HCT116 (cell line): ENCODE measurements around the gene MAOB. TPM values are rescaled to one million over a fixed set of nuclear protein-coding genes. Genes with fewer than 3 reads are reported as not detected.

Experiments used
- ATAC-seq: fragments of 200-7000 bp; cut with Tn5 transposase; 2 replicates; pipeline ENCODE4 v1.9.1; 2020; ENCODE audit warnings: mild to moderate bottlenecking, moderate library complexity
- BruUV-seq: library from RNA; stranded (reverse); fragments of 400-500 nt; replicated peaks from 2 replicates; lab custom pipeline; 2021; lab: Mats Ljungman, UMichigan
- CTCF ChIA-PET: fragments of 300-600 bp; sonication (Branson Sonifier 250); formaldehyde crosslinking; loops from one replicate; lab custom pipeline; 2021; ENCODE audit warnings: antibody characterized with exemption; lab: Charles Lee
- POLR2A ChIA-PET: fragments of 300-600, 350-600 bp; sonication (Branson Sonifier 250); formaldehyde crosslinking; loops from one replicate; lab custom pipeline; 2021; ENCODE audit warnings: antibody characterized with exemption; lab: Charles Lee
- RAD21 ChIA-PET, 2 experiments: fragments of 300-600 bp; sonication (Branson Sonifier 250); formaldehyde crosslinking; loops; one replicate each; lab custom pipeline; 2023; ENCODE audit warnings: low total read pairs in 2 of 2; ENCODE audit not compliant: uncharacterized antibody in 2 of 2, unreplicated experiment in 2 of 2, low non-redundant PET in 1 of 2; lab: Charles Lee
- DNase-seq: peaks from one replicate; pipeline ENCODE4 v3.0.0-alpha.2; 2010; ENCODE audit warnings: low read depth, low spot score
- H2AFZ ChIP-seq: fragments of 200-600 bp; shearing (Covaris generic), sonication (generic); 2 replicates; pipeline ENCODE4 v1.6.1; 2017; ENCODE audit warnings: low read depth, mixed run types, mixed read lengths, antibody characterized with exemption, low read length; ENCODE audit not compliant: poor library complexity, severe bottlenecking
- H3K27ac ChIP-seq: 2 replicates; pipeline ENCODE4 v1.5.1; 2012; ENCODE audit warnings: low read depth, low read length
- H3K27me3 ChIP-seq: fragments of 200-600 bp; sonication (generic); 2 replicates; pipeline ENCODE4 v1.6.1; 2016; ENCODE audit warnings: mixed run types, low read length, mixed read lengths; ENCODE audit not compliant: insufficient read depth
- H3K36me3 ChIP-seq, 2 experiments: fragments of 200-500 bp in 1 of 2; fragments of 200-600 bp in 1 of 2; sonication (Bioruptor generic) in 1 of 2; sonication (generic) in 1 of 2; 2 replicates each; pipeline versions ENCODE4 v1.5.1 to v1.6.1; 2014 to 2016; ENCODE audit warnings: low read length in 2 of 2, inconsistent platforms in 1 of 2, mixed read lengths in 1 of 2, mixed run types in 1 of 2; ENCODE audit not compliant: insufficient read depth in 2 of 2, control insufficient read depth in 1 of 2
- H3K4me1 ChIP-seq, 2 experiments: fragments of 200-600 bp in 1 of 2; sonication (generic) in 1 of 2; 2 replicates each; pipeline versions ENCODE4 v1.5.1 to v1.6.1; 2012 to 2017; ENCODE audit warnings: low read length in 2 of 2, inconsistent platforms in 1 of 2, mild to moderate bottlenecking in 1 of 2, mixed read lengths in 1 of 2, mixed run types in 1 of 2, moderate library complexity in 1 of 2; ENCODE audit not compliant: insufficient read depth in 2 of 2, control insufficient read depth in 1 of 2
- H3K4me2 ChIP-seq: fragments of 200-600 bp; sonication (generic); 2 replicates; pipeline ENCODE4 v1.6.1; 2017; ENCODE audit warnings: mixed run types, low read length, mixed read lengths
- H3K4me3 ChIP-seq, 2 experiments: fragments of 200-600 bp in 1 of 2; sonication (generic) in 1 of 2; replicated peaks in 1 of 2; 2 replicates each; pipeline ENCODE4 v1.5.1; 2011 to 2016; ENCODE audit warnings: low read length in 2 of 2, control low read depth in 1 of 2, low read depth in 1 of 2, mild to moderate bottlenecking in 1 of 2, mixed read lengths in 1 of 2, mixed run types in 1 of 2
- H3K79me2 ChIP-seq: fragments of 200-600 bp; sonication (generic); 2 replicates; pipeline ENCODE4 v1.6.1; 2017; ENCODE audit warnings: mild to moderate bottlenecking, mixed run types, low read length, moderate library complexity, mixed read lengths; ENCODE audit not compliant: insufficient read depth
- H3K9ac ChIP-seq: fragments of 200-600 bp; sonication (generic); 2 replicates; pipeline ENCODE4 v1.6.1; 2016; ENCODE audit warnings: low read length, mixed read lengths
- H3K9me2 ChIP-seq: fragments of 200-600 bp; sonication (generic), shearing (Covaris generic); 2 replicates; pipeline ENCODE4 v1.6.1; 2017; ENCODE audit warnings: mixed run types, mild to moderate bottlenecking, moderate library complexity; ENCODE audit not compliant: insufficient read depth
- H3K9me3 ChIP-seq, 2 experiments: fragments of 200-500 bp in 1 of 2; fragments of 200-600 bp in 1 of 2; sonication (Bioruptor generic) in 1 of 2; sonication (generic) in 1 of 2; 2 replicates each; pipeline ENCODE4 v1.6.1; 2014 to 2017; ENCODE audit warnings: low read length in 2 of 2, mixed read lengths in 2 of 2, inconsistent platforms in 1 of 2, low read depth in 1 of 2, mild to moderate bottlenecking in 1 of 2, mixed run types in 1 of 2, moderate library complexity in 1 of 2; ENCODE audit not compliant: control insufficient read depth in 1 of 2, insufficient read depth in 1 of 2
- H4K20me1 ChIP-seq: fragments of 200-600 bp; sonication (generic), shearing (Covaris generic); 2 replicates; pipeline ENCODE4 v1.6.1; 2017; ENCODE audit warnings: mixed run types, mild to moderate bottlenecking, moderate library complexity; ENCODE audit not compliant: insufficient read depth
- CBX3 ChIP-seq: IDR thresholded peaks from 2 replicates; pipeline ENCODE4 v1.6.1; 2012; ENCODE audit warnings: low read depth
- CEBPB ChIP-seq: IDR thresholded peaks from 2 replicates; pipeline ENCODE4 v1.6.1; 2012; ENCODE audit warnings: low read depth
- ELF1 ChIP-seq: IDR thresholded peaks from 2 replicates; pipeline ENCODE4 v1.6.1; 2012; ENCODE audit warnings: low read depth, borderline replicate concordance
- EZH2 ChIP-seq: fragments of 200-600 bp; sonication (generic); IDR thresholded peaks from 2 replicates; pipeline ENCODE4 v1.6.1; 2017; ENCODE audit warnings: antibody characterized with exemption, mixed run types
- EZH2phosphoT487 ChIP-seq: fragments of 200-600 bp; IDR thresholded peaks from 2 replicates; pipeline ENCODE4 v1.6.1; 2018; ENCODE audit warnings: antibody characterized with exemption, borderline replicate concordance
- FOSL1 ChIP-seq: IDR thresholded peaks from 2 replicates; pipeline ENCODE4 v1.6.1; 2012; ENCODE audit warnings: low read depth
- JUND ChIP-seq: IDR thresholded peaks from 2 replicates; pipeline ENCODE4 v1.6.1; 2012
- POLR2A ChIP-seq: IDR thresholded peaks from 2 replicates; pipeline ENCODE4 v1.7.0; 2011; ENCODE audit warnings: borderline replicate concordance; ENCODE audit not compliant: insufficient read depth, insufficient read length; ENCODE audit errors: extremely low read depth
- POLR2AphosphoS5 ChIP-seq: IDR thresholded peaks from 2 replicates; pipeline ENCODE4 v1.6.1; 2011; ENCODE audit warnings: mild to moderate bottlenecking, low read depth, low read length, moderate library complexity
- RAD21 ChIP-seq: IDR thresholded peaks from 2 replicates; pipeline ENCODE4 v1.6.1; 2012; ENCODE audit warnings: low read depth, mild to moderate bottlenecking
- SIN3A ChIP-seq: IDR thresholded peaks from 2 replicates; pipeline ENCODE4 v1.6.1; 2012; ENCODE audit warnings: low read depth
- SP1 ChIP-seq: IDR thresholded peaks from 2 replicates; pipeline ENCODE4 v1.6.1; 2012; ENCODE audit warnings: low read depth
- SRF ChIP-seq: IDR thresholded peaks from 2 replicates; pipeline ENCODE4 v1.6.1; 2012; ENCODE audit warnings: low read depth
- TCF7L2 ChIP-seq: IDR thresholded peaks from 2 replicates; pipeline ENCODE4 v1.7.0; 2011; ENCODE audit warnings: borderline replicate concordance, inconsistent platforms; ENCODE audit not compliant: insufficient read depth, insufficient read length; ENCODE audit errors: extremely low read depth
- YY1 ChIP-seq: IDR thresholded peaks from 2 replicates; pipeline ENCODE4 v1.6.1; 2011; ENCODE audit warnings: low read length, low read depth, moderate library complexity, mild to moderate bottlenecking; ENCODE audit not compliant: insufficient replicate concordance; ENCODE audit errors: extremely low read depth
- ZFX ChIP-seq: fragments of 450-650 bp; IDR thresholded peaks from 2 replicates; pipeline ENCODE4 v1.6.1; 2017
- intact Hi-C: fragments of 100-400 bp; cut with micrococcal nuclease; formaldehyde crosslinking; loops from 2 replicates; pipeline ENCODE4 v1.10.0; 2022
- total RNA-seq: library from RNA; stranded (reverse); gene quantifications from one replicate; pipeline ENCODE4 v1.2.1, GENCODE V29; 2021; ENCODE audit not compliant: unreplicated experiment
- TF ChIP-seq, protein P1 (sequence below): IDR thresholded peaks from 2 replicates; pipeline ENCODE4 v1.6.1; 2011; ENCODE audit warnings: mild to moderate bottlenecking, low read length, moderate library complexity; ENCODE audit not compliant: insufficient replicate concordance; ENCODE audit errors: extremely low read depth
- TF ChIP-seq, protein P2 (sequence below): IDR thresholded peaks from 2 replicates; pipeline ENCODE4 v1.6.1; 2012
- TF ChIP-seq, protein P3 (sequence below): IDR thresholded peaks from 2 replicates; pipeline ENCODE4 v1.6.1; 2012; ENCODE audit warnings: low read depth
- TF ChIP-seq, protein P4 (sequence below), 3 experiments: fragments of 200-600 bp in 1 of 3; sonication (generic) in 1 of 3; IDR thresholded peaks in 2 of 3; conservative IDR thresholded peaks in 1 of 3; 2 replicates each; pipeline ENCODE4 v1.5.1; 2012 to 2017; ENCODE audit warnings: low read depth in 2 of 3, low read length in 2 of 3, antibody characterized with exemption in 1 of 3, borderline replicate concordance in 1 of 3, control low read depth in 1 of 3, mild to moderate bottlenecking in 1 of 3, mixed read lengths in 1 of 3, mixed run types in 1 of 3, moderate library complexity in 1 of 3; ENCODE audit not compliant: insufficient read depth in 1 of 3

Gene MAOB
- total RNA-seq, 1 experiment from 2014 or later, result 28.2 TPM

DNA sequence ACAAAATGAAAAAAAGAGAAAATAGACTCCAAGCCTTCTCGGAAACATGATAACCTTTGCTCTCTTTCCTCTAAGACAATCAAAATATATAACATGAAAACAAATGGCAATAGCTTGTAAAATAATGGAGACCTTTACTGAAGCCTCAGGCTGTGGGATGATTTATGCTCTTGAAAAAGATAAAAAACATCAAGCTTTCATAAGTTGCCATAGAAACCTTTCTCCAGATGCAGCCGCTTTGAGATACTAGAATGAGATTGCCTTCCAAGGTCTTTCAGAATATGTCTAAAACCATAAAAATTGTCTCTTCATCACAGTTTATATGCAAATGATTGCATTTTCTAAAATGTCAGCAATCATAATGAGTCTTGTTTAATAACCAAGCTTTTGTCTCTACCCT, 31.6 kb downstream of the MAOB start:
- BruUV-seq, result no TSS peak
- Histone ChIP-seq H3K27me3 (no peaks in the 10 kb centered on the region), H3K36me3 (no peaks in the 10 kb centered on the region), H3K4me2 (no peak overlapping the region), H4K20me1 (no peaks in the 10 kb centered on the region), H3K4me3 (no peak overlapping the region), H3K79me2 (no peaks in the 10 kb centered on the region), H3K27ac (no peak overlapping the region), H3K9me2 (no peaks in the 10 kb centered on the region), H3K9me3 (no peaks in the 10 kb centered on the region), H3K9ac (no peak overlapping the region), H3K4me1 (no peaks in the 10 kb centered on the region), H2AFZ (no peak overlapping the region)
- intact Hi-C loops, result no loop called here
- DNase-seq (no peak), ATAC-seq (no peak)
- ChIA-PET RAD21 (no interaction called here), POLR2A (no interaction called here), CTCF (no interaction called here)
- TF ChIP-seq, protein P1, sequence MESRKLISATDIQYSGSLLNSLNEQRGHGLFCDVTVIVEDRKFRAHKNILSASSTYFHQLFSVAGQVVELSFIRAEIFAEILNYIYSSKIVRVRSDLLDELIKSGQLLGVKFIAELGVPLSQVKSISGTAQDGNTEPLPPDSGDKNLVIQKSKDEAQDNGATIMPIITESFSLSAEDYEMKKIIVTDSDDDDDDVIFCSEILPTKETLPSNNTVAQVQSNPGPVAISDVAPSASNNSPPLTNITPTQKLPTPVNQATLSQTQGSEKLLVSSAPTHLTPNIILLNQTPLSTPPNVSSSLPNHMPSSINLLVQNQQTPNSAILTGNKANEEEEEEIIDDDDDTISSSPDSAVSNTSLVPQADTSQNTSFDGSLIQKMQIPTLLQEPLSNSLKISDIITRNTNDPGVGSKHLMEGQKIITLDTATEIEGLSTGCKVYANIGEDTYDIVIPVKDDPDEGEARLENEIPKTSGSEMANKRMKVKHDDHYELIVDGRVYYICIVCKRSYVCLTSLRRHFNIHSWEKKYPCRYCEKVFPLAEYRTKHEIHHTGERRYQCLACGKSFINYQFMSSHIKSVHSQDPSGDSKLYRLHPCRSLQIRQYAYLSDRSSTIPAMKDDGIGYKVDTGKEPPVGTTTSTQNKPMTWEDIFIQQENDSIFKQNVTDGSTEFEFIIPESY, result no peak
- no peak for TF ChIP-seq JUND
- TF ChIP-seq POLR2AphosphoS5, result no peak
- no peak for TF ChIP-seq POLR2A
- TF ChIP-seq, protein P2, sequence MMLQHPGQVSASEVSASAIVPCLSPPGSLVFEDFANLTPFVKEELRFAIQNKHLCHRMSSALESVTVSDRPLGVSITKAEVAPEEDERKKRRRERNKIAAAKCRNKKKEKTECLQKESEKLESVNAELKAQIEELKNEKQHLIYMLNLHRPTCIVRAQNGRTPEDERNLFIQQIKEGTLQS, result no peak
- no peak for TF ChIP-seq CBX3
- no peak for TF ChIP-seq ZFX
- TF ChIP-seq SRF, result no peak
- TF ChIP-seq, protein P3, sequence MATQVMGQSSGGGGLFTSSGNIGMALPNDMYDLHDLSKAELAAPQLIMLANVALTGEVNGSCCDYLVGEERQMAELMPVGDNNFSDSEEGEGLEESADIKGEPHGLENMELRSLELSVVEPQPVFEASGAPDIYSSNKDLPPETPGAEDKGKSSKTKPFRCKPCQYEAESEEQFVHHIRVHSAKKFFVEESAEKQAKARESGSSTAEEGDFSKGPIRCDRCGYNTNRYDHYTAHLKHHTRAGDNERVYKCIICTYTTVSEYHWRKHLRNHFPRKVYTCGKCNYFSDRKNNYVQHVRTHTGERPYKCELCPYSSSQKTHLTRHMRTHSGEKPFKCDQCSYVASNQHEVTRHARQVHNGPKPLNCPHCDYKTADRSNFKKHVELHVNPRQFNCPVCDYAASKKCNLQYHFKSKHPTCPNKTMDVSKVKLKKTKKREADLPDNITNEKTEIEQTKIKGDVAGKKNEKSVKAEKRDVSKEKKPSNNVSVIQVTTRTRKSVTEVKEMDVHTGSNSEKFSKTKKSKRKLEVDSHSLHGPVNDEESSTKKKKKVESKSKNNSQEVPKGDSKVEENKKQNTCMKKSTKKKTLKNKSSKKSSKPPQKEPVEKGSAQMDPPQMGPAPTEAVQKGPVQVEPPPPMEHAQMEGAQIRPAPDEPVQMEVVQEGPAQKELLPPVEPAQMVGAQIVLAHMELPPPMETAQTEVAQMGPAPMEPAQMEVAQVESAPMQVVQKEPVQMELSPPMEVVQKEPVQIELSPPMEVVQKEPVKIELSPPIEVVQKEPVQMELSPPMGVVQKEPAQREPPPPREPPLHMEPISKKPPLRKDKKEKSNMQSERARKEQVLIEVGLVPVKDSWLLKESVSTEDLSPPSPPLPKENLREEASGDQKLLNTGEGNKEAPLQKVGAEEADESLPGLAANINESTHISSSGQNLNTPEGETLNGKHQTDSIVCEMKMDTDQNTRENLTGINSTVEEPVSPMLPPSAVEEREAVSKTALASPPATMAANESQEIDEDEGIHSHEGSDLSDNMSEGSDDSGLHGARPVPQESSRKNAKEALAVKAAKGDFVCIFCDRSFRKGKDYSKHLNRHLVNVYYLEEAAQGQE, result no peak
- TF ChIP-seq CEBPB, result no peak
- TF ChIP-seq YY1, result no peak
- no peak for TF ChIP-seq EZH2
- TF ChIP-seq, protein P4, sequence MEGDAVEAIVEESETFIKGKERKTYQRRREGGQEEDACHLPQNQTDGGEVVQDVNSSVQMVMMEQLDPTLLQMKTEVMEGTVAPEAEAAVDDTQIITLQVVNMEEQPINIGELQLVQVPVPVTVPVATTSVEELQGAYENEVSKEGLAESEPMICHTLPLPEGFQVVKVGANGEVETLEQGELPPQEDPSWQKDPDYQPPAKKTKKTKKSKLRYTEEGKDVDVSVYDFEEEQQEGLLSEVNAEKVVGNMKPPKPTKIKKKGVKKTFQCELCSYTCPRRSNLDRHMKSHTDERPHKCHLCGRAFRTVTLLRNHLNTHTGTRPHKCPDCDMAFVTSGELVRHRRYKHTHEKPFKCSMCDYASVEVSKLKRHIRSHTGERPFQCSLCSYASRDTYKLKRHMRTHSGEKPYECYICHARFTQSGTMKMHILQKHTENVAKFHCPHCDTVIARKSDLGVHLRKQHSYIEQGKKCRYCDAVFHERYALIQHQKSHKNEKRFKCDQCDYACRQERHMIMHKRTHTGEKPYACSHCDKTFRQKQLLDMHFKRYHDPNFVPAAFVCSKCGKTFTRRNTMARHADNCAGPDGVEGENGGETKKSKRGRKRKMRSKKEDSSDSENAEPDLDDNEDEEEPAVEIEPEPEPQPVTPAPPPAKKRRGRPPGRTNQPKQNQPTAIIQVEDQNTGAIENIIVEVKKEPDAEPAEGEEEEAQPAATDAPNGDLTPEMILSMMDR (IDR thresholded peaks at IDR 0.05 in 2 of 3, conservative IDR thresholded peaks at IDR 0.05 in 1 of 3; ENCODE audit: borderline replicate concordance in 1 of 3, insufficient read depth in 1 of 3, low read depth in 2 of 3, low read length in 2 of 3), result no peak
- no peak for TF ChIP-seq RAD21
- TF ChIP-seq SP1, result no peak
- TF ChIP-seq EZH2phosphoT487, result no peak
- TF ChIP-seq FOSL1, result no peak
- TF ChIP-seq TCF7L2, result no peak
- no peak for TF ChIP-seq ELF1
- TF ChIP-seq SIN3A, result no peak
